GM12892 (cell line): ENCODE data around the gene A2ML1.
"Not testable (repeated sequence)": the region's sequence is repeated elsewhere in the genome, so short reads cannot be mapped to it uniquely, and the experiment has no call there.

Experiments
- POLR2A ChIP-seq: IDR thresholded peaks from 2 replicates; pipeline ENCODE4 v1.6.1; 2011; ENCODE audit warnings: low read depth, low read length, control low read depth
- POLR2AphosphoS5 ChIP-seq: IDR thresholded peaks from 2 replicates; pipeline ENCODE4 v1.6.1; 2011; ENCODE audit warnings: low read depth, low read length, control low read depth

GRCh38 chr12:8820676-8821407 is 1.6 kb upstream of the A2ML1 start:
- TF ChIP-seq POLR2AphosphoS5, POLR2A: not testable (repeated sequence)
